Prostate gland (tissue), 2 donors: ENCODE data around the gene SCO1.

Experiments used
- POLR2A ChIP-seq: fragments of 450-650 bp; IDR thresholded peaks from one replicate; pipeline ENCODE4 v1.6.1; 2016; ENCODE audit warnings: antibody characterized with exemption, mild to moderate bottlenecking
- POLR2AphosphoS5 ChIP-seq: sonication (generic); formaldehyde crosslinking; IDR thresholded peaks from one replicate; pipeline ENCODE4 v1.6.1; 2017; ENCODE audit warnings: antibody characterized with exemption
- TF ChIP-seq, protein P1 (sequence below), 4 experiments: fragments of 200-600 bp in 2 of 4; fragments of 450-650 bp in 2 of 4; sonication (generic) in 2 of 4; IDR thresholded peaks; 1 replicate in 3 of 4; 2 replicates in 1 of 4; pipeline ENCODE4 v1.5.1; 2016 to 2019; ENCODE audit warnings: antibody characterized with exemption in 4 of 4, mild to moderate bottlenecking in 2 of 4, moderate library complexity in 2 of 4

DNA sequence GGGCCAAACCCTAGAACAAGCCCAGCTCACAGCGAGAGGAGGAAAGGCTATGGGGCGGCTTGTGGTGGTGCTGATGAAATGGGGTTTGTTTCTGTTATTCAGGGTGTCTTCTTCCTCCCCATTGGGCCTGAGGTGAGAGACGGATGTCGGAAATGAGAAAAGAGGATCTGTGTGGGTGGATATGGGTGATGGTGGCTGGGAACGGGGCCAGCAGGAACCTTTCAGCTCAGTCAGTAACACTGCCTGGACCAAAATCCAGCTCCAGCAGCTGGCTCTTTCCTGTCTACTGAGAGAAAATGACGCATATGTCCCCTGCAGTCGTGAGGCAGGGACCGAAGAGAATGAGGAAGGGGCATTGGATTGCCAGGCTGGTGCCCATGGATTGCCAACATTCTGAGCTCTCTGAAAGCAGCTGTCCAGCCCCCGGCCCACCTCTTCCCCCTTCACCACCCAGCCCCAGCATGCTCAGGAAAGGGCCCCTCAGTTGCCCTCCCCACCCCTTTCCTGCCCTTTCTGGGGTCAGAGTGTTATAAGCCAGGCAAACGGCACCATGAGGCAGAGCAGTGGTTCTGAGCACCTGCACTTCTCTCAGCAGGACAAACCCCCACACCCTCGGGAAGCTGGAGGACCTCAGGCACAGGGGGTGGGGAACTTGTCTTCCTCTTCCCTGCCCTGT is 44.2 kb downstream of the SCO1 start:
- TF ChIP-seq, protein P1, sequence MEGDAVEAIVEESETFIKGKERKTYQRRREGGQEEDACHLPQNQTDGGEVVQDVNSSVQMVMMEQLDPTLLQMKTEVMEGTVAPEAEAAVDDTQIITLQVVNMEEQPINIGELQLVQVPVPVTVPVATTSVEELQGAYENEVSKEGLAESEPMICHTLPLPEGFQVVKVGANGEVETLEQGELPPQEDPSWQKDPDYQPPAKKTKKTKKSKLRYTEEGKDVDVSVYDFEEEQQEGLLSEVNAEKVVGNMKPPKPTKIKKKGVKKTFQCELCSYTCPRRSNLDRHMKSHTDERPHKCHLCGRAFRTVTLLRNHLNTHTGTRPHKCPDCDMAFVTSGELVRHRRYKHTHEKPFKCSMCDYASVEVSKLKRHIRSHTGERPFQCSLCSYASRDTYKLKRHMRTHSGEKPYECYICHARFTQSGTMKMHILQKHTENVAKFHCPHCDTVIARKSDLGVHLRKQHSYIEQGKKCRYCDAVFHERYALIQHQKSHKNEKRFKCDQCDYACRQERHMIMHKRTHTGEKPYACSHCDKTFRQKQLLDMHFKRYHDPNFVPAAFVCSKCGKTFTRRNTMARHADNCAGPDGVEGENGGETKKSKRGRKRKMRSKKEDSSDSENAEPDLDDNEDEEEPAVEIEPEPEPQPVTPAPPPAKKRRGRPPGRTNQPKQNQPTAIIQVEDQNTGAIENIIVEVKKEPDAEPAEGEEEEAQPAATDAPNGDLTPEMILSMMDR (IDR thresholded peaks at IDR 0.05), result no peak
- TF ChIP-seq POLR2AphosphoS5 (no peak), POLR2A (no peak)
